SIG-M5 (cell line): ENCODE results near the gene TOX2.

Experiments used
- DNase-seq: peaks from one replicate; lab custom pipeline; 2025; lab: John Stamatoyannopoulos, UW

The TOX2 gene

DNA sequence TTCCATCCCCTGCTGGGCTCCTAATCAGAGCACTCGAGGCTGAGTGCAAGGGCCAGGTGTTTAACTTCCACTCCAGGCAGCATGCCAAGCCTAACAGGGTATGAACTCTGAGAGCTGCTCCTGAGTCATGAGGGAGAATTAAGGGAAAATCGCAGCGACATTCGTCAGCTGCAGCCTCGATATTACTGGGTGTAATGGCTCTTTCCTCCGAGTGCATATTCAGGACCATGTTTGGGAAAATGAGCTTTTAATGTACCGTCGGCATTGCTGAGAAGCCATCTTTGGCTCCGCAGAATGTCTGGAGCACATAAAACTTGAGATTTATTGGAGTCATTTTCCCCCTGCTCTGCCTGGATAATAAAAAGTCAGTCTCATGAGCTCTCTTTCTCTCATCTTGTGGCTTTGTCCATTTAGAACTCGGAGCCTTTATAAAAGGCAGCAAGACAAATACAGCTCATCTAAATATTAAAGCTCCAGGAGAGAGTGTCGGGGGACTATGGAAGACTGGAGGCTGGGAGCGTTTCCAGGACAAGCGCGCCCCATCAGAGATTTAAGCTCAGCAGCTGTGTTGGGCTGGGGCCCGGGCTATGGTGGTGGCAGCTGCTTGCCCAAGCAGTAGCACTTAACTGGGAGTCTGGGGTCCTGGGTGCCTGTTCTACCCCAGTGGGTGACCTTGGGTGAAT is 103.7 kb downstream of the TOX2 start:
- no peak for DNase-seq

- DNase-seq = no peak
Measured at GRCh38 chr20:44018942-44019637, 104.4 kb downstream of the TOX2 start.

DNA sequence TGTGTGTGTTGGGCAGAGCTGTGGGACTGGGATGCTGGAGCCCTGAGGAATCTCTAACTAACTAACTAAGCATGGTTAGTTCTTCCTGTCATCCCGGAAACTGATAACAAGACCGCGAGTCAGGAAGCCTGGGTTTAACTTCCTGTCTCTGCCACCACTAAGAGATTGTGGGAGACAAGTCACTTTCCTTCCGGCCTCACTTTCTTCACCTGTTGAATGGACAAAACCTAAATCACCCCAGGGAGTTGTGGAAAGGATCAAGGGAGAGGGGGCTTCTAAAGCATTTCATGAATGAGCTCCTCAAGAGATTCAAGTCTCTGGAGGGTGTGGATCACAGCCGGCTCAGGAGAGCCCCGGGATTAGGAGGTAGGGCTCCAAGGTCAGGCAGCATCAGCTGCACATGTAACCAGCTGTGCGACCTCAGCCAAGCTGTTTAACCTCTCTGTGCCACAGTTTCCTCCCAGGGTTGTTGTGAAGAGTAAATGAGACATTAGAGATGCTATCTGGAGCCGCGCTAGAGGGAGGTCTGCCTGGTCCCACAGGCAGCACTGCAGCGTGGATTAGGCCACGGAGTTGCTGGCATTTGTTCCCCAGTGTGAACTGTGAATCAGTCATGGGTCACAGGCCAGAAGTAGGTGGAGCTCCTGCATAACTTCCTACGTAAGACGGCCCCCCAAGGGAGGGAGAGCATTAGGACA is 105.1 kb downstream of the TOX2 start:
- DNase-seq = no peak

DNA sequence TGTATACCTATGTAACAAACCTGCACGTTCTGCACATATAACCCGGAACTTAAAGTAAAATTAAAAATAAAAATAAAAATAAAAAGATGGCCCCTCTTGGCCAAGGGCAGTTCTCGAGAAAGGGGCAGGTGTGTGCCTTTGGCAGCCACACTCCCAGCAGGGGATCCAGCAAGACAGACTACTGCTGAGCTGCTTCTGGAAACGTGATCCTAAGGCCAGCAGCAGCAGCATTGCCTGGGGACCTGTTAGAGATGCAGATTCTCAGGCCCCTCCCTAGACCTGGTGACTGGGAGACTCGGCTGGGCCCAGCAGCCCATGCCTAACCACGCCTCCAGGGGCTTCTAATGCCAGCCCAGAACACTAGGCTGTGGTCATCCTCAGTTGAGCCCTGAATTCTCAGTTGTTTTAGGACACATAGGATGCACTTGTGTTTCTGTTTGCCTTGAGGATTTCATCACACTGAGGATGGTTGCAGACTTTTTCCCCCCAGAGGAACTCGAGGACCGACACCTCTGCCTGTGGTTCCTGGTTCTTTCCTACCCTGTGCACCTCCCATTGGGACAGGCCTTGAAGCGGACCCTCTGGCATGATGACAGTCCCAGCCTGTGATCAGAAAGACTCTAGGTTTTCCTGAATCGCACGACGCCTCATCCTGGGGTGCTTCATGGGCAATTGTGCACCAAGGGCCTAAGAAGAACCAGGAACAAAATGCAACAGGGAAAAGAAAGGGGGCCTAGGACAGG is 105.9 kb downstream of the TOX2 start:
- no peak for DNase-seq

DNA sequence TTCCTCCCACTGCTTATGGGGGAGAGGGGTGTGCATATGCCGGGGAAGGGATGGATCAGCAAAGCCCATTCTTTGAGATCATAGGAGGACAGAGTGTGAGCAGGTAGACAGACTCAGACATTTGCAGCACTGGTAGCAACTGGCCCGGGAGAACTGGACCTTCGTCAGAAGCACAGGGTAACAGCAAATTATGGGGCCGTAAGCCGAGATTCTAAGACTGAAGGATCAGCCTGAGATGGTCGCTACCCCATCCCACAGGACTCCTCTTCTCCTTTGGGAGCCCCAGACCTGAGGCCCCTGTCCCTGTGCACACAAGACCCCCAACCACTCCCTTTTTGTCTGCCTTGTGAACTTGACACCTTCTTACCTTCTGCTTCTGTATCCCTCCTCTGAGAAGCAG is 106.5 kb downstream of the TOX2 start:
- DNase-seq = no peak

GRCh38 chr20:44021900-44022299 is 107.2 kb downstream of the TOX2 start:
- no peak for DNase-seq

DNA sequence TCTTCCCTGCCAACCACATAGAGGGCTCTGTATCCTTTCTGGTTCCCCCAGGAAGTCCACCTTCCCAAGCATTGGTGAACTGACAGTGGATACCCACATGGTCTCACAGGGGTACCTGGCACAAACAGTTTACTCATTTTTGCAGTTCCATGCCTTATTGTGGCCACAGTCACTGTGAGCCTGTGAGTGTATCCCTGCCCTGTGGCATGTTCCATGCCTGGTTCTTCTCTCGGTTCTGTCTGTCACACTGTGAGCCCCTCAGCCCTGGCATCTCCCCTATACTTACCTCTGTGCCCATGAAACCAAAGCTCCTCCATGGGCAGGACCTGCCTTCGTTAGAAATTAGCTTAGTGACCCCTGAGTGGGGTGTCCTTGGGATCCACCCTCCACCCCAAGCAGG is 107.8 kb downstream of the TOX2 start:
- DNase-seq = no peak

DNA sequence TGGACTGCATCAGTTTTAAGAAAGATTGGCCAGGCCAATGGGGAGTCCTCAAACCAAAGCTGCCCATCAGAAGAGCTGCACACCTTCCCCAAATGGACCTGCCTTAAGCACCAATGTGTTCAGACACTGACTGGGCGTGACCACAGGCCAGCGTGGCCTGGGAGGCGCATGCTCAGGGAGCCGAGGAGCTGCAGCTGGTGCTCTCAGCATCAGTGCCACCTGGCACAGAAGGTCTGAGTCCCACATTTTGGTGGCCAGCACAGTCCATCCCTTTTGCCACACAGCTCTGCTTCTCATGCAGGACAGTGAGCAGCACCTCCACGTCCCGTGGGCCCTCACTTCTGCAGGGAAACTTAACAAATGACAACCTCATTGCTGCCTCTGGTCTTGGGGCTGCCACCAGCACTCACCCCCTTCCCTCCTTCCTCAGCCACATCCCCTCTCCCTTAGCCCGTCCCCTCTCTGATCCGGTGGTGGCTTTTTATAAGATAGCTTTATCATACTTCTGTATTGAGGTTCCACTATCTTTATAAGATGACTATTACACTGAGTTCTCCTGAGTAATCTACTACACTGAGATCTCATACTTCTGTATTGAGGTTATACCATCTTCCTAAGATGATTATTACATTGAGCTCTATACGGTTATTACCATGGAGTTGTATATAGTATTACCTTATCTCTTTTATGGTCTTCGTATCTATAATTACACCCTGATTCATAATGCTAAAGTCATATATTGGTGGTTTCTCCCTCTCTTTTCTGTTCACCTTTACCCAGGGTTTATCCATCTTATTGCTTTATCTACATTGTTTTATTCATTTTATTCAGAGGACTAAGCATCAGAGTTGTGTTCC is 109.1 kb downstream of the TOX2 start:
- no peak for DNase-seq

DNA sequence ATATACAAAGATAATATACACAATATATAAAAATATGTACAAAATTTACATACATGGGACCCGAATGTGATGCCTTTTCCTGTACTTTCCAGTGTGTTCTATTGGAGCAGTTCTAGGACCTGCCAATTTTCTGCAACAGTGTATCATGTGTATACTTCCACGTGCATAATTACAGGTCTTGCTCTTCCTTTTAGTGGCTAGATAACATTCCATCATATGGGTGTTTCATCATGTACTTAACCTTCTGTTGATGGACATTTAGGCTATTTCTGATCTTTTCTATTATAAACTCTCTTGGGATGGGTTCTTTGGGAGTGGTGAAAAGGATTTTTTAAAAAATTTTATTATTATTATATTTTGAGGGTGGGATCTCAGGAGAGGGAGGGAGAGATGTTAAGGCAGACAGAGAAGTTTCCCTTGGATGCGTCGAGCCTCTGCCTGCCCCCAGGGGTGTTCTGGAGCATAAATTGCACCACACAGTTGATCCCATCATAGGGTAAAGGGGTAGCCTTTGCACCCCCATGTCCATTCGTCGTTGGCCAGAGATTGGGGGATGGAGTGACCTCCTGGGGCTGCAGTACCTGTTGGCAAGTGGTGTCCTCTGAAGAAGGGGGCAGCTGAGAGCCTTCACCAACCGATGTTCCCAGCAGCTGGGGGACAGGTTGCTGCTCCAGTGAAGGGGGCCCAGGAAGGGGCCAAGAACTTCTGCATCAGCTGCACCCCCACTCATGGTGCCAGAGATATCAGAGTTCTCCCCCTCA is 110.3 kb downstream of the TOX2 start:
- no peak for DNase-seq

DNA sequence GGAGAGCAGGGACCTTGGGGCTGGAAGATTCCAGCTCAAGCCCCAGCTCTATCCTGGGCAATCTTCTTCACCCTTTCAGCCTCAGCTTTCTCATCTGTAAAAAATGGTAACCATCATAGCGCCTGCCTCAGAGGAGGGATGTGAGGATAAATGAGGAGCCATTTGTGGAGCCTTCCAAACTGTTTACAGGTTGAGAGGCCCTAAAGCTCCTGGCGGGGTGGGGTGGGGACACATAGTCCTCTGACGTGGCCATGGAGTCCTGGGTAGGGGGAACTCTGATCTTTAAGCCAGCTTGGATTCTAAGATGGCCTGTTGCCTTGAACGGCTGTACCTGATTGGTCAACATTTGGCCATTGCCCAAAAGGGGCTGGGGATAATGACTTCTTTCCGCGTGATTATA is 111.1 kb downstream of the TOX2 start:
- no peak for DNase-seq

DNA sequence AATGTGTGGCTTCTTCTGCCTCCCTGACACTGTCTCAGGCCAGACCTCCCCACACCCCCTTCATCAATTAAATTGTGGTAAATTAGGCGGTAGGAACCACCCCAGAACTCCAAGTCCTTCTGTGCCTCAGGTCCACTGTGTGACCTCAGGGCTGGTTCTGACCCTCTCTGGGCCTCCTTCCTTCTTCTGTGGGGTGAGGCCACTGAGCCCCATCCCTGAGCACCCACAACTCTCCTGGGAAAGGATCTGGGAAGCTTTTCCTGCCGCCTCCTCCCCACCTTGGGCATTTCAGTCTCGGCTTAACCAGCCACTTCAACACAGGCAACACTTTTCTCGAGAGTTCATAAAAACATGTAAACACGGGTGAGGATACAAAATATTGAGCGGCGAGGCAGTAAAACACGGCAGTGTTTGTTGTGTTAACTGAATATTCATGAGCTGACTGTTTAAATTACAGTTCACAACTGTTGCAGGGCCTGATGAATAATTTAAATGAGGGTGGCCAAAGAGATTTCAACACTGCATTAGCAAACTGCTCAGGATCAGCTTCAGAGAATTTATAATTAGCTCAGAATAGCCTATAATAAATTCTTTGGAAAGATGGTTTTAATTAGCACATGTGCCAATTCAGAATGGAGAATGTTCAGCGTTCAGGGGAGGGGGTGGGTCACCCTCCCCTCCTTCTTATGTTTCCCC is 112.1 kb downstream of the TOX2 start:
- no peak for DNase-seq

DNA sequence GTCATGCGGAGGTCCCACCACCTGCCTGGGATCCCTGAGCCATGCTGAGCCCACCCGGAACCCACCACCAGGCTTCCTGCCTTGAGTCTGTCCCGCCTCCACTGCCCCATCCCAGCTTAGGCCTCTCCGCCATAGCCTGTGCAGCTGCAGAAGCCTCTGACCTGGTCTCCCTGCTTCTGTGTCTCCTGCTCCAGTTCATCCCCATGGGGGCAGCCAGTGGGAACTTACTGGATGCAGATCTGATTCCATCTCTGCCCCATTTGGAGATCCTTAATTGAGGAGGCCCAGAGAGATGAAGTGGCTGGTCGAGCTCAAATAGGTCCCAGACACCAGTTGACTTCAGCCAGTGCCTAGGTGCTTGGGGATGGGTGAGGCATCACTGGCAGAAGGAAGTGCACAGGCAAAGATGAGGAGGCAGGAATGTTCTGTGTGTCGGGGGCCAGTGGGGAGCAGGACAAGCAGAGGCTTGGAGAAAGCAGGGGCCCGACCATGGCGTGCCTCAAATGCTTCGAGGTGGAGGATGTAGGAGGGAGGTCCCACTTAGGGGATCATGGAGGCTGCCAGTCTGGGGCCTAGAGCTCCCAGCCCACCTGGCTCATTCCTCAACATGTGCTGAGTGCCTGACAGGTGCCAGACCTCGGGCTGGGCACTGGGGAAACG is 112.8 kb downstream of the TOX2 start:
- no peak for DNase-seq

DNA sequence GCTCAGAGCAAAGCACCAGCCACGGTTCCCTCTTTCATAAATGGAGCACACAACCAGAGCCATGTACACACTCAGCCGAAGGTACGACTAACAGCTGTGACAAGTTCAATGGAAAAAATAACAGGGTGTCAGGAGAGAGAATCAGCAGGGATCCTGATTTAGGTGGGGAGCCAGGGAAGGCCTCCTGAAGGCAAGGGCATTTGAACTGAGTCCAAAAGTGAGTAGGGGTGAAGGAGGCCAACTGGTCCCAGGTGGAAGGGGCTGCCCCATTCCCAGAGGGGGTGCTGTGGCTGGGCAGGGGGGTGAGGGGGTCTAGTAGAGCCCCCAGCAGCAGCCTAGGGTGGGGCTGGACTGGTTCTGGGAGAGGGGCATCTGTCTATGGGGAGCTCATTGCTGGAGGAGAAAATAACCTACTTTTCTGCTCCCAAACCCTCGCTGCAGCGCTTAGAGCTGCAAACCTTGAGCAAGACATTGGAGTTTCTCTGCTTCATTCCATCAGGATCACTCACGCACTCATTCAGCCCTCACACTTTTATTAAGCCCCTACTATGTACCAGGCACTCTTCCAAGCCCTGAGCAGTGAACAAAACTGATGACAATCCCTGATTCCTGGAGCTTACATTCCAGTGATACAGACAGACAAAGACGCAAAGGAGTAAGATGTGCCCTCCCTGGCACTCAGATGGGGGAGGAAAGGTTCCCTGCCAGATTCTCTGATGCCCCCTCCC is 113.5 kb downstream of the TOX2 start:
- no peak for DNase-seq

DNA sequence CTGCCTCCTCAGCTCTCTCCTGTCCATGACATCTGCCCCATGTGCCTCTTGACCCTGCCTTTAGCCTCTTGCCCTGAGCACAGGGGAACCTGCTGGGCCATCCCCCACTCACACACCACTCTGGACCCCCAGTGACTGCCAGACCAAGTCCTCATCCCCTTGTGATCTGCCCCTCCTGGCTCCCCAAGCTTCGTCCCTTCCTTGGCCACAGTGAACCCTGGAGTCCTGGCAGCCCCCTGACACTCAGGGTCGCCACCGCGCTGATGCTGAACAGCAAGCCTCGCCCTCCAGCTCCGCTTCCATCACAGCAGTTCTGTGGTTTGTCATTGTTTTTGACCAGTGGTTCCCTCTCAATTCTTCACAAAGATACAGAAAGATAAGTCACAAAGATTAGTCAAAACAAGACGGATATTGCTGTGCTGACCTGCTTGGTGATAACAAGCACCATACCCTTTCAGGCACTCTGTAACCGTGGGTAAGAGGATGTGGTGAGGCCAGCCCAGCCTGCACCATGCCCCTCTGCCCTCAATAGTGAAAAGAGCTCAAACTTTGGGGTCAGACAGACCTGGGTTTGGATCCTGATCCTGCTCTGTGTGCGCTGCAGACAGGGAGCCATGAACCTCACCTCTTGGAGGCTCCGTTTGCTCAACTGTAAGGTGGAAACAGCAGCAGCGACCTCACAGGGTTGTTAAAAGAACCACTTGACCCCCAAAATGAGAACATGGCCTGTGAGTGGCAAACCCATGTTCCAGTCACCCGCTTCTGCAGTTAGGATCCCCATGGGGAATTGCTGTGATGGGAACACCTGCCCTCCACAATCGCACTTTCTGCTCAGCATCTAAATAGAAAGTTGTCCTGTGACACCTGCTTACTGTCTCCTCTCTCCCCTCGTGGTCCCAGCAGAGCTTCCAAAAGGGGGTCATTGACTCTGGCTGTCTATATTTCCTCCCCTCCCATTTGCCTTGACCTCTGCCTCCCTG is 114.5 kb downstream of the TOX2 start:
- DNase-seq = no peak

DNA sequence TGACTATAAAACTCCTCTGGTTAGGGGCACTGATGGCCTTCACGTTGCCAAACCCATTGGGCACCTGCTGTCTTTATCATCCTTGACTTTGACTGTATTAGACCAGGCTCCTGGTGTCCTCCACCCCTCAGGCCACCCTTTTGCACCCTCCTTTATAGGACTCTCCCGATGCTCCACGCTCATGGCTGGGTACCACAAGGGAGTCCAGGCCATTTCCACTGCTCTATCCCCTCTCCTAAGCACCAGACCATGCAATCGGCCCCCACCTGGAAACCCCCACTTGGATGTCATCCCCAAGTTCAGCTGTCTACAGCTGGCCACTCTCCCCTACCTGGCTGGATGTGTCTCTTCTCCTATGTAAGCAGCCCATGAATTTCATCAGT is 115.2 kb downstream of the TOX2 start:
- DNase-seq = no peak

DNA sequence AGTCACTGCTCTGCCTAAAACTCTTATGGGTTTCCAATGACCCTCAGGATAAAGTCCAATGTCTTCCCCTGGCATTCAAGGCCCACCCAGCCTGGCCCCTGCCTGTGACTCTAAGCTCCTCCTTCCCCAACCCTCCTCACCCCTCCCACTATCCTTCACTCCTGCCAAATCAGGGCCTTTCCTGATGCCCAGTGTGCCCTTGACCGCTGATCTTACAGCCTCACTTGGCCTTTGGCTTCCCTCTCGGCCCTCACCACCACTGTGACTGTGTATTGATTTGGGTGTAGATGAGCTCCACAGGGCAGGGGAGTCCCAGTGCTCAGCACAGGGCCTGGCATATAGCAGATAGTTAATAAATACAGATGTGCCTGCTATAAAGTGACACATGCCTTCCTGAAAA is 115.7 kb downstream of the TOX2 start:
- DNase-seq = no peak

GRCh38 chr20:44031001-44031574 is 116.4 kb downstream of the TOX2 start:
- DNase-seq = no peak
